Prostate gland (tissue), 2 donors: Measurements from ENCODE around the gene KRTAP22-2. TPM values are rescaled to one million over a fixed set of nuclear protein-coding genes. Genes with fewer than 3 reads are reported as not detected.

Experiments
- DNase-seq: peaks from one replicate; pipeline ENCODE4 v3.0.0-alpha.2; 2019; ENCODE audit warnings: low spot score
- H3K27ac ChIP-seq, 2 donors: fragments of 200-600 bp; sonication (generic); 2 replicates each; pipeline ENCODE4 v1.5.1; 2017 to 2019
- H3K27me3 ChIP-seq: fragments of 200-600 bp; sonication (generic); replicated peaks from 2 replicates; pipeline ENCODE4 v1.5.1; 2019; ENCODE audit not compliant: insufficient read depth
- H3K36me3 ChIP-seq, 2 donors: fragments of 200-600 bp; sonication (generic); 1 replicate in 1 of 2; 2 replicates in 1 of 2; pipeline versions ENCODE4 v1.5.1 to v1.8.1; 2017 to 2019
- H3K4me1 ChIP-seq: fragments of 200-600 bp; sonication (generic); replicated peaks from 2 replicates; pipeline ENCODE4 v1.5.1; 2019
- H3K4me3 ChIP-seq, 2 donors: fragments of 200-600 bp; sonication (generic); 2 replicates each; pipeline ENCODE4 v1.5.1; 2017 to 2019
- H3K9me3 ChIP-seq: fragments of 200-600 bp; sonication (generic); 2 replicates; pipeline ENCODE4 v1.5.1; 2017
- CTCF ChIP-seq, 4 experiments: fragments of 200-600 bp in 2 of 4; fragments of 450-650 bp in 2 of 4; sonication (generic) in 2 of 4; IDR thresholded peaks; 1 replicate in 3 of 4; 2 replicates in 1 of 4; pipeline ENCODE4 v1.5.1; 2016 to 2019; ENCODE audit warnings: antibody characterized with exemption in 4 of 4, mild to moderate bottlenecking in 2 of 4, moderate library complexity in 2 of 4
- POLR2A ChIP-seq: fragments of 450-650 bp; IDR thresholded peaks from one replicate; pipeline ENCODE4 v1.6.1; 2016; ENCODE audit warnings: antibody characterized with exemption, mild to moderate bottlenecking
- POLR2AphosphoS5 ChIP-seq: sonication (generic); formaldehyde crosslinking; IDR thresholded peaks from one replicate; pipeline ENCODE4 v1.6.1; 2017; ENCODE audit warnings: antibody characterized with exemption
- WGBS: methylation state at CpG from one replicate; pipeline ENCODE4 v1.1.5; 2018; 5-methylcytosine and 5-hydroxymethylcytosine counted together
- intact Hi-C: fragments of 100-400 bp; cut with DNase I; formaldehyde crosslinking; loops from one replicate; pipeline ENCODE4 v1.14.2; 2022
- total RNA-seq, 2 donors: library from RNA; depleted of rRNA; stranded (reverse); fragments of >200 nt; gene quantifications; one replicate each; pipeline ENCODE4 v1.1.0, GENCODE V29; 2016

The KRTAP22-2 gene
- total RNA-seq, 2 donors from 2014 or later, result not detected

- no peak for TF ChIP-seq POLR2A
- no peak for TF ChIP-seq CTCF (IDR thresholded peaks at IDR 0.05)
- TF ChIP-seq POLR2AphosphoS5, result no peak
- no peak for DNase-seq
- Histone ChIP-seq H3K27me3 (no peaks in the 10 kb centered on the region), H3K4me3 (no peak overlapping the region), H3K36me3 (no peaks in the 10 kb centered on the region), H3K27ac (no peak overlapping the region), H3K9me3 (no peaks in the 10 kb centered on the region), H3K4me1 (no peaks in the 10 kb centered on the region)
- intact Hi-C loops, result no loop called here
Observed at GRCh38 chr21:30615199-30615598, 25.0 kb upstream of the KRTAP22-2 start.

- intact Hi-C loops, result no loop called here
- no peaks in the 10 kb centered on the region for H3K4me1 ChIP-seq
- H3K27me3 ChIP-seq, result no peaks in the 10 kb centered on the region
- WGBS, result 73% methylated on average over 2 of the region's 2 CpGs
- no peaks in the 10 kb centered on the region for H3K36me3 ChIP-seq
- no peak within 1 kb of the TSS for H3K27ac ChIP-seq
- no peak for DNase-seq
- no peaks in the 10 kb centered on the region for H3K9me3 ChIP-seq
- no peak for TF ChIP-seq CTCF (IDR thresholded peaks at IDR 0.05)
- TF ChIP-seq POLR2AphosphoS5, result no peak
- TF ChIP-seq POLR2A, result no peak
- H3K4me3 ChIP-seq, result no peak within 1 kb of the TSS
Observed at GRCh38 chr21:30613836-30614235, 23.6 kb upstream of the KRTAP22-2 start, which contains the start of gene KRTAP6-1. TSS of gene KRTAP6-1 (minus strand) at chr21:30613930. CDS start at chr21:30613904, 26 bp downstream.

- 70% methylated on average over 2 of the region's 2 CpGs for WGBS
- Histone ChIP-seq H3K4me1 (no peaks in the 10 kb centered on the region), H3K9me3 (no peaks in the 10 kb centered on the region), H3K27me3 (no peaks in the 10 kb centered on the region), H3K36me3 (no peaks in the 10 kb centered on the region), H3K27ac (no peak overlapping the region), H3K4me3 (no peak overlapping the region)
- intact Hi-C loops, result no loop called here
- TF ChIP-seq POLR2A, result no peak
- no peak for TF ChIP-seq CTCF (IDR thresholded peaks at IDR 0.05)
- TF ChIP-seq POLR2AphosphoS5, result no peak
- DNase-seq, result no peak
Observed at GRCh38 chr21:30612132-30612531, 21.9 kb upstream of the KRTAP22-2 start.

GRCh38 chr21:30605968-30606367, 15.8 kb upstream of the KRTAP22-2 start:
- no peaks in the 10 kb centered on the region for H3K36me3 ChIP-seq
- H3K4me3 ChIP-seq, result no peak overlapping the region
- H3K4me1 ChIP-seq, result no peaks in the 10 kb centered on the region
- no peak for DNase-seq
- TF ChIP-seq POLR2AphosphoS5 (no peak), POLR2A (no peak), CTCF (IDR thresholded peaks at IDR 0.05) (no peak)
- no peaks in the 10 kb centered on the region for H3K9me3 ChIP-seq
- H3K27me3 ChIP-seq, result no peaks in the 10 kb centered on the region
- WGBS, result 90% methylated on average over 2 of the region's 2 CpGs
- H3K27ac ChIP-seq, result no peak overlapping the region
- intact Hi-C loops, result no loop called here

GRCh38 chr21:30600787-30601186, 10.6 kb upstream of the KRTAP22-2 start, which contains the start of gene KRTAP22-1:
TSS of gene KRTAP22-1 (plus strand) at chr21:30601087.
- no peak within 1 kb of the TSS for H3K27ac ChIP-seq
- TF ChIP-seq POLR2A, result no peak
- TF ChIP-seq POLR2AphosphoS5, result no peak
- no peak within 1 kb of the TSS for H3K4me3 ChIP-seq
- 0% methylated on average over 1 of the region's 1 CpG for WGBS
- no peak for DNase-seq
- no peaks in the 10 kb centered on the region for H3K4me1 ChIP-seq
- H3K36me3 ChIP-seq, result no peaks in the 10 kb centered on the region
- H3K9me3 ChIP-seq, result no peaks in the 10 kb centered on the region
- intact Hi-C loops, result no loop called here
- H3K27me3 ChIP-seq, result no peaks in the 10 kb centered on the region
